Vagina (tissue), 2 donors: ENCODE measurements around the gene DNMT1.

Source experiments
- CTCF ChIP-seq, 3 experiments: fragments of 450-650 bp in 2 of 3; fragments of 200-600 bp in 1 of 3; sonication (generic) in 1 of 3; IDR thresholded peaks; one replicate each; pipeline ENCODE4 v1.5.1; 2017 to 2019; ENCODE audit warnings: antibody characterized with exemption in 3 of 3, mild to moderate bottlenecking in 2 of 3, moderate library complexity in 2 of 3
- POLR2AphosphoS5 ChIP-seq, 2 donors: sonication (generic); formaldehyde crosslinking; IDR thresholded peaks; one replicate each; pipeline ENCODE4 v1.9.0; 2017; ENCODE audit warnings: antibody characterized with exemption in 2 of 2, mild to moderate bottlenecking in 2 of 2, low read depth in 1 of 2; ENCODE audit not compliant: insufficient read depth in 1 of 2

GRCh38 chr19:10141479-10141878 is 53.3 kb downstream of the DNMT1 start:
- no peak for TF ChIP-seq CTCF (IDR thresholded peaks at IDR 0.05)
- TF ChIP-seq POLR2AphosphoS5 (IDR thresholded peaks at IDR 0.05; ENCODE audit: insufficient read depth in 1 of 2, low read depth in 1 of 2) = no peak
